HUES48 (cell line): ENCODE results near the gene PDK3.

ENCODE experiments used
- H3K27ac ChIP-seq: one replicate; pipeline ENCODE4 v1.7.0; 2013; ENCODE audit warnings: low read depth, low read length, inconsistent platforms
- H3K27me3 ChIP-seq: 2 replicates; pipeline ENCODE4 v1.6.1; 2013; ENCODE audit warnings: mild to moderate bottlenecking, low read length; ENCODE audit not compliant: control insufficient read depth, insufficient read depth
- H3K36me3 ChIP-seq: 2 replicates; pipeline ENCODE4 v1.6.1; 2013; ENCODE audit warnings: low read length; ENCODE audit not compliant: control insufficient read depth, insufficient read depth
- H3K4me1 ChIP-seq: 2 replicates; pipeline ENCODE4 v1.6.1; 2013; ENCODE audit warnings: mild to moderate bottlenecking, low read length; ENCODE audit not compliant: control insufficient read depth, insufficient read depth
- H3K4me3 ChIP-seq: 2 replicates; pipeline ENCODE4 v1.5.1; 2013; ENCODE audit warnings: mild to moderate bottlenecking, low read depth, low read length
- H3K9ac ChIP-seq: 2 replicates; pipeline ENCODE4 v1.6.1; 2013; ENCODE audit warnings: mild to moderate bottlenecking, low read depth, low read length, moderate library complexity
- H3K9me3 ChIP-seq: 2 replicates; pipeline ENCODE4 v1.6.1; 2013; ENCODE audit warnings: low read length; ENCODE audit not compliant: control insufficient read depth, insufficient read depth

PDK3 gene

DNA sequence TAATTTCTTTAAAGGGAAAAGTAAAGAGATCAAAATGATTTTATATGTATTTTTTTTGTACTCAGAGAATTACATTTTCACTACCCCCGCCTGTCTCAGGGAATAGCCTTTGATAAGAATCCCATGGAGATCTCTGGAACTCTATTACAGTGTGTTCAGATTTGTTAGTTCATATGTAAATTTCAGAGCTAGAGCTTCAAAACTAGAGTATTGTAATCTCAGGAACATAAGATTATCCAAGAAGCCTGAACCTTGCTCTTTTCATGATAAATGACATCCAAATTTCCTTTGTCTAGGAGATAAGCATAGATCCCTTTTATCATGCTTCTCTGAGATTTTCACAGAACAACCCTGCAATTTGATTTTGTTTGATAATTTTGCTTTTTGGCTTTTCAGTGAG is 82.9 kb downstream of the PDK3 start:
- no peaks in the 10 kb centered on the region; the same call in 1 of the 2 replicates for H3K27me3 ChIP-seq
- H3K36me3 ChIP-seq, result peaks cover 6% of the 10 kb centered on the region; the same call in 1 of the 2 replicates
- H3K27ac ChIP-seq, result no peak overlapping the region
- no peaks in the 10 kb centered on the region for H3K9me3 ChIP-seq
- H3K4me3 ChIP-seq, result no peak overlapping the region
- peaks cover 31% of the 10 kb centered on the region for H3K4me1 ChIP-seq
- H3K9ac ChIP-seq, result no peak overlapping the region

DNA sequence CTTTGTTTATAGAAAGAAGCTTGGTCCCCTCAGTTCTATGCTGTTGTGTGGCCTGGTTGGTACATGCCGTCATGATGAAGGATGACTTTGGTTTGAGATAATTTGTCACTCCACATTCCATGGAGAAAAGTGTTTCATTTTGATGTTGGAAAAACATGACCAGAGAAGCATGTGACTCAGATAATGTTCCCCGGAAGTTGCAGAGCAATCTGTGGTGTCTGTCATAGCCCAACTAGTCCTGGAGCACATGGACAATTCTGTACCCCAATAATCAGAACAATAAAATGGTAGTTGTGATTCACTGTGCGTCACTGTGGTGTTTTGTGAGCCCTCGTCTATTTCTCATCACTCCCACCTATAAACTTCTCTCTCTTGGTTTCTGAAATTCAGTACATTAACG is 85.1 kb downstream of the PDK3 start:
- no peak overlapping the region for H3K9ac ChIP-seq
- no peak overlapping the region for H3K4me3 ChIP-seq
- H3K27ac ChIP-seq, result no peak overlapping the region
- no peaks in the 10 kb centered on the region for H3K27me3 ChIP-seq
- H3K36me3 ChIP-seq, result peaks cover under 1% of the 10 kb centered on the region; the same call in 1 of the 2 replicates
- H3K4me1 ChIP-seq, result peaks cover 31% of the 10 kb centered on the region
- no peaks in the 10 kb centered on the region for H3K9me3 ChIP-seq

DNA sequence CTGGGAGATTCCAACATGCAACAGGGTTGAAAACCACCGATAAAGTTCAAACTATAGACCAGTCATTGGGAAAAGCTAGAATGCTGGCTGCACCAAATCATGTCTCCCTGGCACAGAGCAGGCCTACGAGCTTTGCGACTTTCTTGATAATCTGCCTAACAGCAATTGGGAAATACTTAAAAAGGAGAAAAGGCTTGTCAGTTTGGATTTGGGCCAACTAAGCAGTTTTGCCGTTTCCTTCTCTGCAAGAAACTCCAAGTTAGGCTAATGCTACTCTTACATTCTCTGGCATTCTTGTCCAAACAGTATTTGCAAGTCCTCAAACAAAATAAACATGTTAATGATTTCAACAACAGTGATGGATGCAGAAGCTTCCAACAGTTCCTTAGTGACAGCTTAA is 87.9 kb downstream of the PDK3 start:
- no peaks in the 10 kb centered on the region for H3K9me3 ChIP-seq
- peaks cover 16% of the 10 kb centered on the region for H3K4me1 ChIP-seq
- no peak overlapping the region for H3K4me3 ChIP-seq
- H3K27me3 ChIP-seq, result no peaks in the 10 kb centered on the region
- H3K36me3 ChIP-seq, result no peaks in the 10 kb centered on the region
- no peak overlapping the region for H3K9ac ChIP-seq
- H3K27ac ChIP-seq, result no peak overlapping the region

DNA sequence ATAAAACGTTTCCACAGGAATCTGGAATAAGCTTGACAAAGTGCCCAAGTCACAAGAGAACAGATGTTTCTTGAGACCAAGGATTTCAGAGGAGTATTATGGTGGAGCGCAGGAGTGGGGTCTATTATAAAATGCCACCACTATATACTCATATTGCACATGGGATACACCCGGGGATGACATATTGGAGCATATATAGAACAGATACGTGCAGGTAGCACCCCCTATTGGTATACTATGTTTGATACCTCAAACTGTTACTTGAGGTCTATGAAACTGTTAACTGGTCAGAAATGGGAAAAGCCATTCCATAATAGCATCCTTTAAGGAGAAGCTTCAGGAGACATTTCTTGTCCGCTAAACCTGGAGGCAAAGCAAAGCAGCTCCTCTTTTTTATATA is 96.0 kb downstream of the PDK3 start:
- no peaks in the 10 kb centered on the region for H3K4me1 ChIP-seq
- no peak overlapping the region for H3K9ac ChIP-seq
- no peak overlapping the region for H3K4me3 ChIP-seq
- H3K9me3 ChIP-seq, result no peaks in the 10 kb centered on the region
- no peak overlapping the region for H3K27ac ChIP-seq
- peaks cover 5% of the 10 kb centered on the region; the same call in 1 of the 2 replicates for H3K36me3 ChIP-seq
- H3K27me3 ChIP-seq, result no peaks in the 10 kb centered on the region; the same call in 1 of the 2 replicates

DNA sequence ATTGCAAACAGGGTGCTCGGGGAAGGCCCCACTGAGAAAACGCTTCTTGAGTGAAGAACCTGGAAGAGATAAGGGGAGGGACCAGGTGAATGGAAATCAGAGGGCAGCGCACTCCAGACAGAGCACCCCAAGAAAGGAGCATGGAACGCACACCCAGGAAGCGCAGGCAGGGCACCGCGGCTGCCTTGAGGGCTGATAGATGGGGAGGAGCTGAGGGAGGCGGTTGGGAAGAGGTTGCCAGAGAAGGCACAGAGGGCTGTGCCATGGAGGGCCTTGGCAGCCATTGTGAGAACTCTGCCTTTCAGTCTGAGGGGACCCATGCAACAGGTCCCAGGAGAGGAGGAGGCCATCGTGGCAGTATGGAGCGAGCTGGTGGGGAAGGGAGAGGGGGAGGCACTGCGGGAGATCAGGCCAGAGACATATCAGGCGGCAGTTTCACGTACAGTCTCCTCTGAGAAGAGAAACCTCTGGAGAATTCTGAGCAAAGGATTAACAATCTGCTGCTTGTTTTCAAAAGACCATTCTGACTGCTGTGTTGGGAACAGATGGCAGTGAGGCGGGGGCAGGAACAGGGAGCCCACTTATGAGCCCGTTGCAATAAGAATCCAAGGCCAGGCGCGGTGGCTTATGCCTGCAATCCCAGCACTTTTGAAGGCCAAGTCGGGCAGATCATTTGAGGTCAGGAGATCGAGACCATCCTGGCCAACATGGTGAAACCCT is 98.4 kb downstream of the PDK3 start:
- Histone ChIP-seq H3K27ac (no peak overlapping the region), H3K36me3 (peaks cover 5% of the 10 kb centered on the region; the same call in 1 of the 2 replicates), H3K27me3 (no peaks in the 10 kb centered on the region; the same call in 1 of the 2 replicates), H3K9ac (no peak overlapping the region), H3K9me3 (no peaks in the 10 kb centered on the region), H3K4me3 (no peak overlapping the region), H3K4me1 (peaks cover 3% of the 10 kb centered on the region; the same call in 1 of the 2 replicates)

DNA sequence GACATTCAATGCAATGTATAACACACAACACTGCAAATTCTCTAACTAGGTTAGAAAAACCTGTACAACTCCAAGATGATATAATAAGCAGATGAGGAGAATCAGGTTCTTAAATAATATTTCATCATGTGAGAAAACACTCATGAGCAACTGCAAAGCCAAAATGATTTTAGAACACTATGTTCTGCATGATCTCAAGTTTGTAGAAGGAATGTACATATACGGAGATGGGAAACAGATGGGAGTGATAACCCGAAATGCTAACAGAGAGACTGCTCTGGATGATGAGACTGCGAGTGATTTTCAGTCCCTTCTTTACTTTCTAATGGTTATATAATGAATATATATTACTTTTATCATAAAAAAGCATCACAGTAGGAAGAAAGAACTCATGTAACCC is 101.2 kb downstream of the PDK3 start:
- Histone ChIP-seq H3K4me3 (no peak overlapping the region), H3K4me1 (peaks cover 3% of the 10 kb centered on the region; the same call in 1 of the 2 replicates), H3K9ac (no peak overlapping the region), H3K27me3 (no peaks in the 10 kb centered on the region; the same call in 1 of the 2 replicates), H3K36me3 (peaks cover 10% of the 10 kb centered on the region; the same call in 1 of the 2 replicates), H3K27ac (no peak overlapping the region), H3K9me3 (no peaks in the 10 kb centered on the region)

DNA sequence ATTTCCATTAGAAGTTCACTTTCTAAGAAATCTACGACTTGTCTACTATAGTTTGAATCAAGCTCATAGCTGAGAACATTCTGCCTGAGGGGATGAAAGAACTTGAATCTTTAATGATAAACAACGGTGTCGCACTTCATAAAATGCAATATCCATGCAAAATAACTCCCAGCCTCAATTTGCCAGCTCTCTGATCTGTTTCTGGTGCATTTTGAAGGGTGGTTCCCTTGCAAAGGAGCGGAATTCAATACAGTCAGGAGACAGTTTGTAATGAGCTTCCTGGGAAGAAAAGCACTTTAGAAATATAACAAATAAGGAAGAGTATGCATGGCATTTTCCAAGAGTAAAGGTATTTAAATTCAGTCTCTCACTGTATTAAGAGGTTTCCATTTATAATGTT is 102.1 kb downstream of the PDK3 start:
- Histone ChIP-seq H3K27me3 (no peaks in the 10 kb centered on the region; the same call in 1 of the 2 replicates), H3K4me1 (peaks cover 3% of the 10 kb centered on the region; the same call in 1 of the 2 replicates), H3K4me3 (no peak overlapping the region), H3K36me3 (peaks cover 5% of the 10 kb centered on the region; the same call in 1 of the 2 replicates), H3K9ac (no peak overlapping the region), H3K27ac (no peak overlapping the region), H3K9me3 (no peaks in the 10 kb centered on the region)

DNA sequence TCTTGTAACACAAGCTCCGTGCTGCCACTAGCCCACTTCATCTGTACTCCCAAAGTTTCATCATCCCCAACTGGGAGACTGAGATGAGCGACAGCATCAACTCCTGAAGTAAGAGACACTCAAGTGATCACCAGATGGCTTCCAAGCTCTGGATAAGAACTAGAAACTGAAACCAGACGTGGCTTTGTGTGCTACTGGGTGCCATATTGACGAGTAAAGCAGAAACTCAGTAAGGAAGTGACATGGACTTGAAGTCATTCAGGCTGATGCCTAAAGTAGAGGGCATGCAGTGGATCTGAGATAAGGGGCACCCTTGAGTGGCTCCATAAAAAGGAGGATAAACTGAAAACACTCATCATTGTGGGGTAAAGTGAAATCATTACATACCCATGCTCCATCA is 109.7 kb downstream of the PDK3 start:
- Histone ChIP-seq H3K4me3 (no peak overlapping the region), H3K9me3 (no peaks in the 10 kb centered on the region), H3K9ac (no peak overlapping the region), H3K27me3 (no peaks in the 10 kb centered on the region), H3K36me3 (peaks cover 37% of the 10 kb centered on the region), H3K4me1 (no peaks in the 10 kb centered on the region), H3K27ac (no peak overlapping the region)

DNA sequence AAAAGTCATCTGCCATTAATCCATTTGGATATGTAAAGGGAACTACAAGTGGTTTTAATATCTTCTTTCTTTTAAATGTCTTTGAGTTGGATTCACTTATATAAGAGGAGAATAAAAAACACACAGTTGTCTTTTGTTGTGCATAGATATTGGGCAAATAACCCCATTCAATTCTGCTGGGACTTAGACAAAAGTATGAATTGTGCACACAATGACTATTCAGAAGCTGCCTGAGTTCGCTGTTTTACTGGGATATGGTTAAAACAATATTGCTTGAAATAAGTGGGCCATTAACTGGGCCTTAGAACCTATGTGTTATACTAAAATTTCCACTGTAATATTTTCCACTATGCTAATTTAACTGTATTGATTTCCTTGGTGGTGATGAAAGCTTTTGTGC is 110.4 kb downstream of the PDK3 start:
- Histone ChIP-seq H3K9ac (no peak overlapping the region), H3K27me3 (no peaks in the 10 kb centered on the region), H3K4me3 (no peak overlapping the region), H3K9me3 (no peaks in the 10 kb centered on the region), H3K4me1 (no peaks in the 10 kb centered on the region), H3K27ac (no peak overlapping the region), H3K36me3 (peaks cover 41% of the 10 kb centered on the region)

DNA sequence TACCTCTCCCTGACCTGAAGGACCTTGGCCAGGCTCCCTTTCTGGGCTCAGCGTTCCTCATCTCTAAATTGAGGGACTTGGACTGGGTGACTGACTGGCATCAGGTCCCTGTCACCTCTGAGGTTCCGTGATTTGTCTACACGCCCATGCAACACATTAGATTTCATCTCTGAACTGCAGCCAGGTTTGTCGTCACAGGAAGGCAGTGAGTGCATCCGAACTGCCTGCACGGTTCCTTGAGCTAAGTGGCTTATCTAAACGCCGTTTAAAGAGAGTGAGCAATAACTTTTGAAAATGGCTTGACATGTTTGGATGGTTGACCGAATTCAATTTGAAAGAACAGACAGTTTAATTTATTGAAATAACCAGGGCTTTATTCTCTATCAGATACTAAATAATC is 112.0 kb downstream of the PDK3 start:
- H3K4me3 ChIP-seq, result no peak overlapping the region
- no peak overlapping the region for H3K27ac ChIP-seq
- H3K9ac ChIP-seq, result no peak overlapping the region
- peaks cover 45% of the 10 kb centered on the region for H3K36me3 ChIP-seq
- H3K4me1 ChIP-seq, result no peaks in the 10 kb centered on the region
- H3K9me3 ChIP-seq, result no peaks in the 10 kb centered on the region
- no peaks in the 10 kb centered on the region for H3K27me3 ChIP-seq
